Kidney epithelial cell (primary cell): Measurements from ENCODE around the gene TMBIM1. TPM values are rescaled to one million over a fixed set of nuclear protein-coding genes. Genes with fewer than 3 reads are reported as not detected.

ENCODE experiments used
- DNase-seq: peaks from one replicate; pipeline ENCODE4 v3.0.0-alpha.2; 2010; ENCODE audit warnings: low read depth
- H3K27me3 ChIP-seq: 2 replicates; pipeline ENCODE4 v1.6.0; 2011; ENCODE audit warnings: low read length; ENCODE audit not compliant: control insufficient read depth, insufficient read depth
- H3K36me3 ChIP-seq: 2 replicates; pipeline ENCODE4 v1.5.1; 2011; ENCODE audit warnings: low read length; ENCODE audit not compliant: control insufficient read depth, insufficient read depth
- H3K4me3 ChIP-seq: 2 replicates; pipeline ENCODE4 v1.5.1; 2011; ENCODE audit warnings: low read depth, mild to moderate bottlenecking, control low read depth, low read length
- total RNA-seq: library from RNA; depleted of rRNA; stranded (reverse); fragments of >200 nt; gene quantifications from 2 replicates; pipeline ENCODE4 v1.2.3, GENCODE V29; 2015
- TF ChIP-seq, protein P1 (sequence below): IDR thresholded peaks from 2 replicates; pipeline ENCODE4 v1.5.1; 2011; ENCODE audit warnings: mild to moderate bottlenecking, moderate library complexity, low read length, control low read depth, inconsistent platforms; ENCODE audit not compliant: insufficient read depth, poor library complexity, severe bottlenecking

The TMBIM1 gene
- total RNA-seq, 1 donor from 2014 or later, result 155 TPM

DNA sequence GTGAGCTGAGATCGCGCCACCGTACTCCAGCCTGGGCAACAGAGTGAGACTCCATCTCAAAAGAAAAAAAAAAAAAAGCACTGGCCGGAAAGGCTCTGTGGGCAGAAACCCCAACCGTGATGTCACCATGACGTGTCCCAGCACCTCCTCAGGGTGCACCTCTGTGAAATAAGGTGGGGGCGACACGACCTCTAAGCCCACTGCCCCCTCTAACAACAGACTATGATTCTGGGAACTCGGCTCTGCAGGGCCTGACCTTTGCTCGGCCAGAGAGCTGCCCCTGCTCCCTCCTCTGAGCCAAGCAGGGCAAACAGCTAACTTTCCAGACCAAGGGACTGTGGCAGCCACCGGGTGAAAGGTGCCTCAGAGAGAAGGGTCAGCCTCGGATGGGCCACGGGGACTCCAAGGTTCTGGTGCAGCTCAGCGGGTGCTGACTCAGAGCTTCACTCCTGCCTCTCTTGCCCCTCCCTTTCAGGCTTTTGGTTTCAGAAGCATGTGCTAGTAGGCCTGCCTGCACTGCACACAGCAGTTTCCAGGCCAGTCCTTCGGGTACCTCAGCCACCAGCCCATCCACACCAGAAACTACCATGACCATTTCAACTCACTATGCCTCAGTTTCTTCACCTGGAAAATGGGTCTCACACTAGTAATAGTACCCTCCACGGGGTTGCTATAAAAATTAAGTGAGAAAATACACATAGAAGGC is 8.0 kb downstream of the TMBIM1 start:
- no peak overlapping the region for H3K4me3 ChIP-seq
- peaks cover 1% of the 10 kb centered on the region for H3K36me3 ChIP-seq
- TF ChIP-seq, protein P1, sequence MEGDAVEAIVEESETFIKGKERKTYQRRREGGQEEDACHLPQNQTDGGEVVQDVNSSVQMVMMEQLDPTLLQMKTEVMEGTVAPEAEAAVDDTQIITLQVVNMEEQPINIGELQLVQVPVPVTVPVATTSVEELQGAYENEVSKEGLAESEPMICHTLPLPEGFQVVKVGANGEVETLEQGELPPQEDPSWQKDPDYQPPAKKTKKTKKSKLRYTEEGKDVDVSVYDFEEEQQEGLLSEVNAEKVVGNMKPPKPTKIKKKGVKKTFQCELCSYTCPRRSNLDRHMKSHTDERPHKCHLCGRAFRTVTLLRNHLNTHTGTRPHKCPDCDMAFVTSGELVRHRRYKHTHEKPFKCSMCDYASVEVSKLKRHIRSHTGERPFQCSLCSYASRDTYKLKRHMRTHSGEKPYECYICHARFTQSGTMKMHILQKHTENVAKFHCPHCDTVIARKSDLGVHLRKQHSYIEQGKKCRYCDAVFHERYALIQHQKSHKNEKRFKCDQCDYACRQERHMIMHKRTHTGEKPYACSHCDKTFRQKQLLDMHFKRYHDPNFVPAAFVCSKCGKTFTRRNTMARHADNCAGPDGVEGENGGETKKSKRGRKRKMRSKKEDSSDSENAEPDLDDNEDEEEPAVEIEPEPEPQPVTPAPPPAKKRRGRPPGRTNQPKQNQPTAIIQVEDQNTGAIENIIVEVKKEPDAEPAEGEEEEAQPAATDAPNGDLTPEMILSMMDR, result no peak
- DNase-seq, result peak; percentile 42
- H3K27me3 ChIP-seq, result no peaks in the 10 kb centered on the region

DNA sequence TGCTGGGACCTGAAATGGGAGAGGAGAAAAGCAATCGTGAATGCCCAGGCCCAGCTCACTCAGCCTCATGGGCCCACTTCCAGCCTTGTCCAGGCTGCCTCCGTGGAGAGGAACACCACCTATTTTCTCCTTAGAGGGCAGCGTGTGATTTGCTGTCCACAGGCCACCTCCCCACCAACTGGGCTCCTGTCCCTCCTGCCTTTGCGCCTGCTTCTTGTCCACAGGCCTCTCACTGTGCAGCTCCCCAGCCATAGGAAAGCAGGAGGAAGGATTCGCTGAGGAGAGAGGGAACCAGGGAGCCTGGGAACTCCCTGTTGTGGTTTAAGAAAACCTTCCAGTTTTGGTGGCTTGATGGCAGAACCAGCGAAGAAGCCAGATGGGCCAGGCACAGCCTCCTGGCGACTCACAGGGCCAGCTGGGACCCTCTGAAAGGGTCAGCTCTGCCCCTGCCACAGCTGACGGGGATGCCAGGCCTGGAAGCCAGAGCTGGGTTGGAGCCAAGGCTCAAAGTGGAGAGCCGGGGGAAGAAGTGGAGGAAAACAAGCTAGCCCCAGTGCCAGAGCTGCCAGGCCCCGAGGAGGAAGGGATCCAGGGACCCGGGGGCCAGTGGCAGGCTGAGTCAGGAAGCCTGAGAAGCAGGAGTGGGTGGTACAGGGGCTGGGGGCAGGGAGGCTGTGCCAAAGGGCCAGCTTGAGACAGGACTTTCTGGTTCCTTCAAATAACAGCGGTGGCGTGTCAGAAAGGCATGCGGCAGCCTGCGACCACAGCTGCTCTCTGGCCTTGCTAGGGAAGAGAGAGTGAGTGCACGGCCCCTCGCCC is 9.9 kb downstream of the TMBIM1 start:
- Histone ChIP-seq H3K4me3 (no peak overlapping the region), H3K36me3 (peaks cover 1% of the 10 kb centered on the region)
- TF ChIP-seq, protein P1, result no peak

DNA sequence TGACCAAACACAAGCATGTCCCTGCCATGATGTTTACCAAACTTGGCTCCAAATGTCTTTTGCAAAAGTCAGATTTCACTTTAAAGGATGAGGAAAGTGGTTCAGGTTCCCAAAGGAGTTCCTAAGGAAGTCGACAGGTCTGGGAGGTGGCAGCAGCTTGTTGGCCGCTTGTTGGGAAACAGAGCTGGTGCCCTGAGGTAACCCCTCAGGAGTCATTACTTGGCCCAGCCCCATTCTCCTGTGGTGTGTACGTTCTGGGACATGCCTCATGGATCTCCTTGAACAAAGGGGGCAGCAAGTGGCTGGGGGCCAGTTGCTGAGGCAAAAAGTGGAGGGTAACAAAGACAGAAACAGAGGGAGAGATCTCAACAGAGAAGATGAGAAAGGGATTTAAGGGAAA is 10.9 kb downstream of the TMBIM1 start:
- H3K27me3 ChIP-seq, result no peaks in the 10 kb centered on the region
- H3K4me3 ChIP-seq, result no peak overlapping the region
- no peak for DNase-seq
- H3K36me3 ChIP-seq, result peaks cover 1% of the 10 kb centered on the region
- TF ChIP-seq, protein P1, result no peak

More for the DNA sequence above, 9.9 kb downstream of the TMBIM1 start:
- H3K27me3 ChIP-seq, result no peaks in the 10 kb centered on the region
- DNase-seq, result peak; percentile 42

DNA sequence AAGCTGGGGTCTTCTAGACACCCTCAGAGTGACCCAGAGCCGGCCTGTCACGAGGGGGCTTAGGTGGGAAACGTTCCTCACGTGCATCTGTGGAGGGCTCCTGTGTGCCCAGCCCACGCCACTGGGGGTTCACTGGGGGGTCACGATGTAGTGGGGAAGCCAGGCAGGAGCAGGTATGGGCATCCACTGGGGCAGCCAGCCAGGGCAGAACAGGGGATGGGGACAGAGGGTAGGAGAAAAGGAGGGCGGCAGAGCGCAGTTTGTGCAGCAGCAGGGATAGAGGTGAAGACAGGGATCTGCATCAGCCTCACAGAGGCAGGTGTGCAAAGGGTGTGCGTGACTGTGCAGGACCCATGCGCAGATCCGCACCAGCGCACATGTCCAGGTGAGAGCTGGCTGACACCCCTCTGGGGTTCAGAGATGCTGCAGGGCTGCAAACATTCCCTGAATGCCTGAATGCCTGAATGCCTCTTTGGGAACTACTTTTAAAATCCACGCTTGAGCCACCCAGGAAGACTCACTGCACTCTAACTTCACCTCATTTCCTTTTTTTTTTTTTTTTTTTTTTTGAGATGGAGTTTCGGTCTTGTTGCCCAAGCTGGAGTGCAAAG is 11.9 kb downstream of the TMBIM1 start:
- TF ChIP-seq, protein P1, result no peak
- Histone ChIP-seq H3K36me3 (peaks cover 3% of the 10 kb centered on the region), H3K27me3 (no peaks in the 10 kb centered on the region), H3K4me3 (no peak overlapping the region)
- DNase-seq, result no peak

DNA sequence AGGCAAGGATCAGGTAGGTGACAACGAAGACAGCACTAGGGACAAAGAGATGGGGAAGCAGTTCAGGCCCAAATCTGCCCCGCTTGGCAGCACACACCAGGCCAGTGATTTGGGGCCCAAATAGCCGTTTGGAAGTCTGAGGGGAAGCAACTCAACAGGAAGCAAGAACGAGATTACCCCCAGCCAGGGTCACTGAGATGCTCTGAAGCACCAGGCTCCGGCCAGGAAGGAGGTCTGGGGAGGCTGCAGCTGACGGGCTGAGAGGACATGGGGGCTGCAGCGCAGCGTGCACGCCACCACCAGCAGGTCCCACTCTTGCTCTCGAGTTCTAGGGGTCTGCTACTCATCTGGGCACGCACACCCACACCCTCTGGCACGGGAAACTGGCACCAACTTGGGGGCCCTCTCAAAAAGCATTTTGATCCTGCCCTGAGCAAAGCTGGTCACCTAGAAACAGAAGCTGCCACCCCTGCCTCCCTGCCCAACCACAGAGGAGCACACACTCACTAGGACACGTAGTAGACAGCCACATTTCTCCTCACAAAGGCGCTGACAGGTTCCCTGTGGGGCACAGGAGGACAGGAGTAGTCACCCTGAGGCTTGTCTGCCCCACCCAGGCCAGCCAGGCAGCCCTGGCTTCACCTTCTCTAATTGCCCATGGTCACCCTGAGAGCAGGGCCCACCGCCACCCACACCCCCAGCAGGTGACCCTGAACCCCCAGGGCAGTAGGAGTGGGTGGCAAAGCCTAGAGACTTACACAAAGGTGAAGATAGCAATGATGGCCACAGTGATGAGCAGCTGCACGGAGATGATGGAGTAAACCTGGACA is 13.6 kb downstream of the TMBIM1 start:
- TF ChIP-seq, protein P1, result no peak
- Histone ChIP-seq H3K36me3 (peaks cover 3% of the 10 kb centered on the region), H3K4me3 (no peak overlapping the region), H3K27me3 (no peaks in the 10 kb centered on the region)
- no peak for DNase-seq
